GM21786 (cell line): Measurements from ENCODE around the gene COL6A3.
"Not testable (repeated sequence)": the region's sequence is repeated elsewhere in the genome, so short reads cannot be mapped to it uniquely, and the experiment has no call there.

Source experiments
- ATAC-seq: cut with Tn5 transposase; IDR thresholded peaks from one replicate; pipeline ENCODE4 v1.9.1; 2021; ENCODE audit not compliant: unreplicated experiment

Gene COL6A3

GRCh38 chr2:237421542-237422116 lies 7.7 kb upstream of the COL6A3 start:
- ATAC-seq = no peak

GRCh38 chr2:237418300-237418699 lies 4.3 kb upstream of the COL6A3 start:
- no peak for ATAC-seq

- no peak for ATAC-seq
Measured at GRCh38 chr2:237412988-237413776, 782 bp downstream of the COL6A3 start.

DNA sequence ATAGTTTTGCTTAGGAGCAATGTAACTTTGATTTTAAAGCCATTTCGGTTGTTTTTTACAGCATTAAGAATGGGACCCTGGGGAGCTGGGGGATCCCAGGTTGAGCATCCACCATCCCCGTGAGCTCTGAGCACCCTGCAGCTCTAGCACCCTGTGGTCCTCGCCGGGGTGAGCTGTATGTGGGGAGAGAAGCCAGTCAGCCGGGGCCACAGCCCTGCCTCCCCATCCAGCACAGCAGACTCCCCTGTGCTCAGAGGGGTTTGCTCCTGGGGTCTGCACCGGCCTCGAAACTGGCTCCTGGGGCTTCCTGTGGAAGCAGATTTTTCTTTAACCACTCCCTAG lies 1.3 kb downstream of the COL6A3 start:
- ATAC-seq = no peak

DNA sequence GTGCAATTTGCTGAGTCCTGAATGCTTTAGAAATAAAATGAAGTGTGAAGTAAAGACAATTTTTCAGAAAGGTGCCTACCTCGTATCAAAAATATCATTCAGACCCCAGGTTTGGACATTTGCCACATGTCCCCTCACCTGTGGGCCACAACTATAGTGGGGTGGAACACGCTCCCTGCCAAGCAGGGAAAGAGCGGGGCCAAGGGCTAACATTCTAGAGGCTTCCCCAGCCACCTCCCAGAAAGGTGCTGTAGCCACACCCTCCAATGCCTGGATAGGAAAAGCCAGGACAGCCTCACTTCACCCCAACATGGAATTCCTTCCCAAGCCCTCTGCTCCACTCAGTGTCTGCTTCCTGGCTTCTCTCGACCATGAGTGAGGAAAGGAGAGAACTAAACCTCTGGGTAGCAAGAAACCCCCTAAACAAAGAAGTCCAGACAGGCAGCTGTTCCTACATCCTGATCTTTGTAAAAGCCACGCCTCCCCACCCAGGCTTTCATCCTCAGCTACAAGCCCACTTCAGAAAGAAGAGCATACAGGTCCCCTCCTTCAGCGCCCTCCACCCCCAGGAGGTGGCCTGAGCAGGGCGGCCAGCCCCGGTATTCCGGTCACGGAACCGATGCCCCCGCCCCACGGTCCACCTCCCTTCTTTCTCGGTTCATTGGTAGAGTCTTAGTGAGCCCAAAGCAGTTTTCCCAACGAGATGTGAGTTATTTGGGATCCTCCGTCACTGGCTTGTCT lies 2.1 kb downstream of the COL6A3 start:
- ATAC-seq = no peak

DNA sequence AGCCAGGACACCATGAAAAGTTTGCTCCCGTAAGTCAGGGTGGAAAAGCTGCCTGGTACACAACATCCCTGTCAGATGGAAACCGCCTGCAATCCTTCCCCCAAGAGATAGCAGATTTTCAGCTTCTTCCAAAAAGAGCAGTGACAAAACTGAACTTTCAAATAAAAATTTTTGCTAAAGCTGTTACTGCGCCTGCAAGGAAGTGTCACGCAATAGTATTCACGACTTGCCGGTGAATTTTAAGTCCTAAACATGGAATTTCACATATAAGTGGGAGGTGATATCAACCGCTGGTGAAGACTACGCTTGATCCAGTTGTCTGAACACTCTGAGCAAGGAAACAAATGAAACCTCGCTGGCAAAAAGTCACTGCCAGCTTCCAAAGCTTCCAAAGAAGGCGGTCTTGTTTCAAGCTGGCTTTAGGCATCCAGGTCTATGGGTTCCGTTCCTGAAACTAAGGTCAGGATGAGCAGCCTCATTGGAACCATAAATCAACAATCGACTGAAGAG lies 2.8 kb downstream of the COL6A3 start:
- no peak for ATAC-seq

DNA sequence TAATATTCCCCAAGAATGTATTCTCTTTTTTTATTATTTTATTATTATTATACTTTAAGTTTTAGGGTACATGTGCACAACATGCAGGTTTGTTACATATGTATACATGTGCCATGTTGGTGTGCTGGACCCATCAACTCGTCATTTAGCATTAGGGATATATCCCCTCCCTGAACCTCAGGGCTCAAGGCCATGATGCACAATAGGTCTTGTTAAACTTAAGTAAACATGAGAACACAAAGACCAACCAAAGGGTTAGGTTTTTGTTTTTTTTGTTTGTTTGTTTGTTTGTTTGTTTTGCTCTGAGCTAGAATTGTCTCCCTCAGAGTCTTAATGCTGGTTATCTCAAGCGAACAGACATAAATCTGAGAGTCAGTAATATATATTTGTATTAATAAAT lies 4.7 kb downstream of the COL6A3 start:
- not testable (repeated sequence) for ATAC-seq

DNA sequence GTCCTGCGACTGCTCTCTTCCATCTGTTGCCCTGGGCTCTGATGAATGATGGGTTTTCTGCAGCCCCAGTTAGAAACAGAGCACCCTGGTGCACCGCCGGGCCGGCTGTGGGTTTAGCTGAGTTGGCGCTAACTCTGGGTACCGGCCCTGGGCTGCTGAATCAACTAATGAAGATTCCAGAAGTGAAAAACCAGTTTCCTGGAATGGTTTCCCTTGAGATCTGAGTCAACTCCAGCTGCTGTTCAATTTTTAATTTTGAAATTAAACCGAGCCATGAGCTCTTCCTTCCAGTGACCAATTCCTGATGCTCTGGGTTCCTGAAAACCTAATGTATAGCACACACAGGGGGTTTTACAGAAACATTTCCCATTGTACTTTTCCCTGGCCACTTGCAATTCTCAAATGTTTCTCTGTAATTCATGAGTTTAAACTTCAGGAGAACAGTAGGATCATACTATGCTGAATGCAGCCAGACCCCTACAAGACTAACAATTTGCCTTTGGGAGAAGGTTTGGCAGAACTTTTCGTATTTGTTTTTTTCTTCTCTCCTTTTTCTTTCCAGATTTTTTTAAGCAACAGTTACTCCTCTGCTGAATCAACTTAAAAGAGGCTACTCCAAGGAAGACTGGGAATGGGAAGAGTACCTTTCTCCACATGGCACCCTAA lies 5.5 kb downstream of the COL6A3 start:
- no peak for ATAC-seq

DNA sequence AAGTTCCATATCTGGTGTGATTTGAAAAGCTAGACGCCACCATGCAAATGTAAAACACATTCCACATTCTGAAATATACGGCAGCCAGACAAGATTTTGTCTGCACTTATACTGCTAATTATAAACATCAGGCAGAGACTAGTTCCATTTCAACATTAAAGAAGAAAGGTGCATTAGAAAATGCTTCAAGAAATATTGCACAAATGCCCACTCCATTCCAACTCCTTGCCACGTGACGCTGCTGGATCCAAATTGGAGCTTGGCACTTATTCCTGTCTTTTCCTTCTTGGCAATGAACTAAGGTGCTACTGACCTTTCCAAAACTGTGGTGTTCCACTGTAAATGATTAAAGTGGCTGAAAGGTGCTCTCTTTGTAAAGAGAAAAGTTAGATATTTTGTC lies 6.3 kb downstream of the COL6A3 start:
- ATAC-seq = no peak

DNA sequence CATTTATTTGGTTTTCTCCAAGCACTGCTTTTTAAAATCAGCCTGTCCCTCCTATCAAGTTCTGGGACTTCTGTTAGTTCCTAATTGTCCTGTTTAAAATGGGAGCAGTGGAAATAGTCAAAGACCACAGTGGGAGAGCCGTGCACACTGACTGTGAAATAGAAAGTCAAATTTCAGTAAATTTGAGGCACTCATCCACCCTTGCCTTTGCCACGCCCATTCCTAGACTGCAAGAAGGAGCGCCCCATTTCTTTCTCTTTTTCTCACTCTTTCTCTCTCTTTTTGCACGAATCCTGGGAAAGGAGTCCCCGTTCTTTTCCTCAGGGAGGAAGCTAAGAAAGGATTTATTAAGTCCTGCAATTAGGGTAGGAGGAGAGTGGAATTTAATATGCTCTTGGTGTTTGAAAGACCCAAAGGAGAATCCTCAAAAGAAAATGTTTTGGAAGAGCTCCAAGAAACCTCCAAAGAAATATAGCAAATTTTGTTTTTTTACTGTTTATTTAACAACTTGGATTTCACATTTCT lies 7.5 kb downstream of the COL6A3 start:
- ATAC-seq = no peak

DNA sequence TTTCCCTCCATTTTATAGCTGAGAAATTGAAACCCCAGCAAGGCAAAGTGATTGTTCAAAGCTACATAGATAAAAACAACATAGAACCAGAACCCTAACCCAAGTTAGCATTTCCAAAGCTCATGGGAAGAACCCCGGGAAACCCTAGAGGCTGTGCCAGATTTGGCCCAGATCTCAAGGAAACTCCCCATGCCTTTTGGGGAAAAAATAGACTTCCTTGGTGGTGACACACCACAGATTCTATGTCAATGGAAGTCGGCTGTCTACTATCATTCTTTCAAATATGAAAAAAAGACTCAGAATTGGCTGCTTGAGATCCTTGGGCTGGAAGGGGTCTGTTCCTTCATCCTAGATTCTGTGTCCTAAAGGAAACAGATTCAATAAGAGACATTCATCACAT lies 8.4 kb downstream of the COL6A3 start:
- ATAC-seq = no peak

GRCh38 chr2:237405006-237405559 lies 8.9 kb downstream of the COL6A3 start:
- no peak for ATAC-seq

DNA sequence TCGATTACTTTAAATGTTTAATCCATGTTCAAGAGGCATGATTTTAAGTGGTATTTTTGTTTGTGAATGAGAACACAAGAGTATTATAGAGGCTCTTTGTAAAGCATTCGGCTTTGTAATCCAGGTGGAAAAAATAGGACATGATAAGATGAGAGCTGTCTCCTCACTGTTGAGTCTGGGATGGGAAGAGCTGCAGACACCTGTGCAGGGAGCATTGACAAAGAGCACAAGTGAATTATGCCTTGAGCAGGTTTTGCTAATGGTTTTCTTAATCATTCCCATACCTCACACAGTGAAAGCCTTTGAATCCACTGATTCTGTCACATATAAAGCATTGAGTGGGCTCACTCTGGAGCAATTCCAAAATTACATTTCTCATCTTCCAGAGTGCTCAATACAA lies 9.6 kb downstream of the COL6A3 start:
- no peak for ATAC-seq

DNA sequence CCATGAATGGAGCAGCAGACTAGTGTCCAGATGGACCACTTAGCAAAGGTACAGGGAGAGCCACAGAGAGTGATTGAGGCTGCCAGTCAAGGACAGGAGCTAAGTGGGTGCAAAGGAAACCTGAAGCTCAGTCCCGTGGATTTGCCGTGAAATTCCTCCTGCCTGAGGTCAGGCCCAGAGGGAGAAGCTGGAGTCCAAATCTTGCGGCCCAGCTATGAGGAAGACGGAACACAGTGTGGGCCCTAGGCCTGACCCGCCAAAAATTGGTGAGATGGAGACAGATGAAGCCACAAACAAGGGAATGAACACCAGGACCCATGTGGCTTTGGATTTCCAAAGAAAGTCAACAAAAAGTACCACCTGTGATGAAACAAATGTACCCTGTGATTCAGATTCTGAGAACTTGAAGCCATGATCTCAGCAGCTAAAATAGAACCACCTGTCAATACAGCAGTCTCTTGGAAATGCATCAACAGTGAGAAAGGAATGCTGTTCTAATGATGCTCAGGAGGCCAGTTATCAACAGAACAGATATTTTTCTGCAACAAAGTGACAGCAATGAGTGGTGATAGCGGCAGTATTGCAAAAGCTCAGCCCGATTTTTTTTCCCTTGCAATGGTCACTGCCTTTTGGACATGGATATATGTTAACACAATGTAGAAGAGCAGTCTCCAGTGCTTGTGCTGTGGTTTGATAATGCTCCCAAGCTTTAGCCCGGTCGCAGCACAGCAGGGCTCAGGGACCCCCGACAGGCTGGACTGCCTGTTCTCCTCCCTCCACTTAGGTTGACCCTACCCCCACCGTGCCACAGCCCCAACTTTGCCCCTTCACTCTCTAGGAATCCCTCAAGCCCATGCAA lies 10.7 kb downstream of the COL6A3 start:
- no peak for ATAC-seq

DNA sequence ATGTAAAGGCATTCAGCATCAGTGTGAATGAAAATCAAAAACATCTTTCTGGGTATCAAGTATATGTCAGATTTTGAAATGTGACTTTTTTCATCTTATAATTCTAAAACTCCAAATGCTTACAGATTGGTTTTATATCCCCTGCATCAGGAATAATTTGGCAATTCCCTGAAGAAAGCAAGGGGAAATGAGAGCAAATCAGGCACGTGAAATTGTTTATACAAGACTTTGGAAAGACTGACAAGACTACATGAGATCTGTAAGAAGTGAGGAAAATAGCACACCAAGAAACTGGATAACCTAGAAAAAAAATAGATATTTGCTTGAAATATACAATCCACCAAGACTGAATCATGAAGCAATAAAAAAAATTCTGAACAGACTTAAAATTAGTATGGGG lies 13.8 kb downstream of the COL6A3 start:
- ATAC-seq = no peak

DNA sequence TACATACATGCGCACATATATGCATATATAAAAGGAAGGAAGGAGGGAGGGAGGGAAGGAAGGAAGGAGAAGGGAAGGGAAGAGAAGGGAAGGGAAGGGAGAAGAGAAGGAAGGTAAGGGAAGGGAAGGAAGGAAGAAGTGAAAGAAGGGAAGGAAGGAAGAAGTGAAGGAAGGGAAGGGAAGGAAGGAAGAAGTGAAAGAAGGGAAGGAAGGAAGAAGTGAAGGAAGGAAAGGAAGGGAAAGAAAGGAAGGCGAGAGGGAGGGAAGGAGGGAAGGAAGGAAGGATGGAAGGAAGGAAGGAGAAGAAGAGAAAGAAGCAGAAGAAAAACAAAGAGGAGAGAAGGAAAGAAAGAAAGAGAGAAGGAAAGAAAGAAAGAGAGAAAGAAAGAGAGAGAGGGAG lies 16.9 kb downstream of the COL6A3 start:
- ATAC-seq = no peak

DNA sequence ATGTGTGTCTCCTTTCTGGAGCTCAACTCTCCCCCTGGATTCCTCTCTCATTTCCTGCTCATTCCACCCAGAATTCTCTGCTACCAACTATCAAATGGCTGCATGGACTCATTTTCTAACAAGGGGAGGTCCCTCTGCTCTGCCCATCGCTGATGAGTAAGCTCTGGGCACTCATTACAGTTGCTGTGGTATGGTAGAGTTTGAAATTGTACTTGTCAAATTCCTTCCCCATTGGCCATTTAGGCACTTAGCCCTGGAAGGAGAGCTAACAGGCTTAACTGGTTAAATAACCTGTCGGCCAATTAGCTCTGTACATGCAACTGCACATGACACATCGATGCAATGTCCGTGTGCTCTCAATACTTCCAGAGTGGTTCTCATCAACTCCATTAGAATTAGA lies 20.4 kb downstream of the COL6A3 start:
- ATAC-seq = no peak

- ATAC-seq = no peak
Measured at GRCh38 chr2:237392186-237392585, 21.8 kb downstream of the COL6A3 start.

GRCh38 chr2:237391140-237391539 lies 22.8 kb downstream of the COL6A3 start:
- ATAC-seq = no peak

DNA sequence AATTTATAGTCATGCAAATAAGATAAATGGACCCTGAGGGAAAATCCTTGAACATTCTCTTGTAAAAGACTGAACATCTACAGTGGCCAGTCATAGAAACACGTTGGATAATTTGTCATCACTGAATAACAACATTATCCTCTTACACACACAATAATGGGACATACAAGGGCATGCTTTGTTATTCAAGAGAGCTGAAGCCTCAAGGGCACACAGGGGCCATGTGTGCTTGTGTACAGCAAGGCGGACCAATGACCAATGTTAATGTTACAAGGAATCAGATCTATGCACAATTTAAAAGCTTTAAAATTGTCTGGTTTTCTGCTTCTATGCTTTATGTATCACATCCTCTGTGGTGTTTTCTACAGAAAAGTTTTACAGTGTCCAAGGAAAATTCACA lies 23.7 kb downstream of the COL6A3 start:
- no peak for ATAC-seq
